NT2/D1 (cell line): Measurements from ENCODE around the gene BSCL2.

Source experiments
- SUZ12 ChIP-seq: IDR thresholded peaks from 2 replicates; pipeline ENCODE4 v1.6.1; 2011; ENCODE audit not compliant: insufficient read length, insufficient read depth; ENCODE audit errors: extremely low read depth
- YY1 ChIP-seq: IDR thresholded peaks from 2 replicates; pipeline ENCODE4 v1.6.1; 2011; ENCODE audit not compliant: insufficient read length, insufficient read depth

DNA sequence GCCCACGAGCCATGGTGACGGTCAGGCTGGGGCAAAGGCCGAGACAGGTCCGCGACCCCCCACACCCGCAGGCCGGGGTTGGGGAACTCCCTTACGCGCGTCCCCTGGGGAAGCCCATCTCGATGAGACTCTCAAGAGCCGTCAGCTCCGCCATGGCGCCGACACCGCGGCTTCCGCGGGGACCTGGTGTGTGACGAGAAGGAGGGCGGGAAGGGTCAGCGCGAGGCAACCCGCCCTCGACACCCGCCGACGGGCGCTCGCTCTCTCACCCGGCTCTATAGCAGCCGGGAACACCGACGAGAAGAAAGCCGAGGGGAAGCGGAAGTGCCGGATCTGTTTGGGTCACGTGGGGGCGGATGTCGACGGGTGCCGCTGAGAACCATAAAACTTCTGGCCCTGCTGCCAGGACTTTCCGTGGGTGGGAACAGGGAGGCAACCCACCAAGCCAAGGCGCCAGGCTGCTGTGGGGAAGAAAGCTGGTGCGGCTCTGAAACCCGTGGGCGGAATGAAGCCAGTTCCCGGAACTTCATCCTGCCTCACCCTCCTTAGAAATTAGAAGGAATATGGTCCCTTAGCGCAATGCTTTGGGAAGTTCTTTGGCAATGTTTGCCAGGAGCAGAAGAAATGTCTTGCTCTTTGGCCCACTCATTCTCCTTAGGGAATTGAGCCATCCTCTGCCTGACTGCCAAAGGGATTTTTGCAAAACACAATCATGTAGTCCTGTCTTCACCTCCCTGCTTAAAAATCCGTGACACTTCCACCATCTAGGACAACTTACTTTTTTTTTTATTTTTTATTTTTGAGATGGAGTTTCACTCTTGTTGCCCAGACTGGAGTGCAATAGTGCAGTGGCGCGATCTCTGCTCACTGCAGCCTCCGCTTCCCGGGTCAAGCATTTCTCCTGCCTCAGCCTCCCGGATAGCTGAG is 28.2 kb downstream of the BSCL2 start, which contains the start of gene UBXN1:
- no peak for TF ChIP-seq YY1
- no peak for TF ChIP-seq SUZ12
